SK-N-SH (cell line): ENCODE results near the gene HOMER2. TPM values are rescaled to one million over a fixed set of nuclear protein-coding genes. Genes with fewer than 3 reads are reported as not detected.

ENCODE experiments used
- CTCF ChIA-PET: fragments of 300-600, 350-600 bp; formaldehyde crosslinking; extraction: SDS; loops from one replicate; lab custom pipeline; 2021; lab: Yijun Ruan, JAX
- POLR2A ChIA-PET: fragments of 350-600 bp; sonication (Branson Sonifier 250); formaldehyde crosslinking; extraction: SDS; loops from one replicate; lab custom pipeline; 2020; ENCODE audit warnings: antibody characterized with exemption, inconsistent platforms; lab: Yijun Ruan, JAX
- DNase-seq: peaks from one replicate; pipeline ENCODE4 v3.0.0; 2012
- H2AFZ ChIP-seq: fragments of 200-600 bp; sonication (generic); 2 replicates; pipeline ENCODE4 v1.8.1; 2016; ENCODE audit warnings: antibody characterized with exemption, mild to moderate bottlenecking, low read depth
- H3F3A ChIP-seq: fragments of 200-600 bp; sonication (generic); replicated peaks from 2 replicates; pipeline ENCODE3; 2016; ENCODE audit warnings: antibody characterized with exemption, mild to moderate bottlenecking; ENCODE audit not compliant: insufficient read depth
- H3K27ac ChIP-seq, 2 experiments: fragments of 200-500 bp in 1 of 2; fragments of 200-600 bp in 1 of 2; sonication (Bioruptor generic) in 1 of 2; sonication (generic), shearing (Covaris generic) in 1 of 2; 2 replicates each; pipeline versions ENCODE4 v1.5.1 to v1.6.1; 2014 to 2016; ENCODE audit warnings: low read depth in 2 of 2, inconsistent platforms in 1 of 2, low read length in 1 of 2, mild to moderate bottlenecking in 1 of 2, mixed read lengths in 1 of 2
- H3K27me3 ChIP-seq: fragments of 200-600 bp; sonication (generic), shearing (Covaris generic); 2 replicates; pipeline ENCODE4 v1.6.1; 2016; ENCODE audit warnings: mixed run types; ENCODE audit not compliant: insufficient read depth
- H3K36me3 ChIP-seq, 2 experiments: fragments of 200-500 bp in 1 of 2; fragments of 200-600 bp in 1 of 2; sonication (Bioruptor generic) in 1 of 2; sonication (generic) in 1 of 2; replicated peaks in 1 of 2; 2 replicates each; pipeline versions ENCODE3 to v1.5.1; 2014 to 2016; ENCODE audit warnings: low read length in 1 of 2, mild to moderate bottlenecking in 1 of 2; ENCODE audit not compliant: insufficient read depth in 2 of 2, control insufficient read depth in 1 of 2
- H3K4me1 ChIP-seq, 2 experiments: fragments of 200-500 bp in 1 of 2; fragments of 200-600 bp in 1 of 2; sonication (Bioruptor generic) in 1 of 2; sonication (generic), shearing (Covaris generic) in 1 of 2; 2 replicates each; pipeline versions ENCODE4 v1.5.1 to v1.6.1; 2014 to 2016; ENCODE audit warnings: low read depth in 1 of 2, low read length in 1 of 2, mixed run types in 1 of 2; ENCODE audit not compliant: insufficient read depth in 2 of 2, control insufficient read depth in 1 of 2
- H3K4me2 ChIP-seq: fragments of 200-600 bp; sonication (generic), shearing (Covaris generic); 2 replicates; pipeline ENCODE4 v1.6.1; 2017; ENCODE audit warnings: mixed run types
- H3K4me3 ChIP-seq, 2 experiments: fragments of 200-500 bp in 1 of 2; fragments of 200-600 bp in 1 of 2; sonication (Bioruptor generic) in 1 of 2; sonication (generic), shearing (Covaris generic) in 1 of 2; 2 replicates each; pipeline versions ENCODE4 v1.5.1 to v1.8.1; 2014 to 2016; ENCODE audit warnings: low read depth in 2 of 2, inconsistent platforms in 1 of 2, low read length in 1 of 2, mild to moderate bottlenecking in 1 of 2, mixed read lengths in 1 of 2, moderate library complexity in 1 of 2
- H3K79me2 ChIP-seq: fragments of 200-600 bp; sonication (generic); 2 replicates; pipeline ENCODE4 v1.8.1; 2017; ENCODE audit warnings: mild to moderate bottlenecking; ENCODE audit not compliant: insufficient read depth
- H3K9ac ChIP-seq: fragments of 200-600 bp; sonication (generic); 2 replicates; pipeline ENCODE4 v1.6.1; 2017; ENCODE audit warnings: mixed run types
- H3K9me2 ChIP-seq: fragments of 200-600 bp; sonication (generic); 2 replicates; pipeline ENCODE4 v1.6.1; 2017; ENCODE audit warnings: mixed run types
- H3K9me3 ChIP-seq: fragments of 200-600 bp; sonication (generic); 2 replicates; pipeline ENCODE4 v1.6.1; 2017; ENCODE audit warnings: mixed run types, mild to moderate bottlenecking, moderate library complexity
- H4K20me1 ChIP-seq: fragments of 200-600 bp; sonication (generic); 2 replicates; pipeline ENCODE4 v1.6.1; 2017; ENCODE audit warnings: mild to moderate bottlenecking, mixed run types; ENCODE audit not compliant: insufficient read depth
- CHD2 ChIP-seq: fragments of 150-350 bp; IDR thresholded peaks from 2 replicates; pipeline ENCODE4 v1.6.1; 2018; ENCODE audit warnings: low read length; ENCODE audit not compliant: partially characterized antibody
- ELF1 ChIP-seq: IDR thresholded peaks from 2 replicates; pipeline ENCODE4 v1.4.0; 2012
- EP300 ChIP-seq, 2 experiments: IDR thresholded peaks; 2 replicates each; pipeline versions ENCODE4 v1.4.0 to v1.6.1; 2012; ENCODE audit warnings: borderline replicate concordance in 1 of 2, low read depth in 1 of 2, low read length in 1 of 2
- EZH2phosphoT487 ChIP-seq: fragments of 200-600 bp; sonication (generic); IDR thresholded peaks from 2 replicates; pipeline ENCODE4 v1.6.1; 2017; ENCODE audit warnings: low read depth, mixed run types, mild to moderate bottlenecking, antibody characterized with exemption, moderate library complexity, borderline replicate concordance
- FOSL2 ChIP-seq: IDR thresholded peaks from 2 replicates; pipeline ENCODE4 v1.4.0; 2012; ENCODE audit warnings: low read depth, mild to moderate bottlenecking, moderate library complexity, borderline replicate concordance
- FOXJ3 ChIP-seq: sonication (generic); formaldehyde crosslinking; IDR thresholded peaks from 2 replicates; pipeline ENCODE4 v1.5.1; 2020; ENCODE audit warnings: mild to moderate bottlenecking, missing genetic modification reagents
- GABPA ChIP-seq: IDR thresholded peaks from 2 replicates; pipeline ENCODE4 v1.4.0; 2012; ENCODE audit warnings: low read depth, mild to moderate bottlenecking
- GATA2 ChIP-seq: sonication (generic); formaldehyde crosslinking; IDR thresholded peaks from 2 replicates; pipeline ENCODE4 v1.5.0; 2020; ENCODE audit warnings: mild to moderate bottlenecking, missing genetic modification reagents
- SIN3A ChIP-seq: IDR thresholded peaks from 2 replicates; pipeline ENCODE4 v1.6.1; 2012; ENCODE audit warnings: low read depth, mild to moderate bottlenecking, low read length, moderate library complexity, borderline replicate concordance
- WGBS: methylation state at CpG from one replicate; pipeline ENCODE4 v1.1.6; 2017; ENCODE audit warnings: low lambda C conversion rate; 5-methylcytosine and 5-hydroxymethylcytosine counted together
- polyA plus RNA-seq, 3 experiments: library from polyadenylated mRNA; depleted of rRNA; stranded (reverse); fragments of >200 nt; gene quantifications; 2 replicates each; pipeline ENCODE4 v1.2.3, GENCODE V29; 2012
- TF ChIP-seq, protein P1 (sequence below): IDR thresholded peaks from 2 replicates; pipeline ENCODE4 v1.6.1; 2012; ENCODE audit warnings: mild to moderate bottlenecking, low read depth, low read length, moderate library complexity
- TF ChIP-seq, protein P2 (sequence below): fragments of 150-350 bp; IDR thresholded peaks from 2 replicates; pipeline ENCODE4 v1.6.1; 2017; ENCODE audit warnings: antibody characterized with exemption, low read length, low read depth, borderline replicate concordance
- TF ChIP-seq, protein P3 (sequence below): IDR thresholded peaks from 2 replicates; pipeline ENCODE4; 2012
- TF ChIP-seq, protein P4 (sequence below): fragments of 200-600 bp; sonication (generic); IDR thresholded peaks from 2 replicates; pipeline ENCODE4 v1.6.1; 2017; ENCODE audit warnings: antibody characterized with exemption, mild to moderate bottlenecking, moderate library complexity
- TF ChIP-seq, protein P5 (sequence below): IDR thresholded peaks from 2 replicates; pipeline ENCODE4 v1.4.0; 2012; ENCODE audit warnings: low read depth, borderline replicate concordance

Gene HOMER2
- polyA plus RNA-seq, 1 of the 3 experiments (the other 2 are of a cell fraction), result 7.3 TPM

DNA sequence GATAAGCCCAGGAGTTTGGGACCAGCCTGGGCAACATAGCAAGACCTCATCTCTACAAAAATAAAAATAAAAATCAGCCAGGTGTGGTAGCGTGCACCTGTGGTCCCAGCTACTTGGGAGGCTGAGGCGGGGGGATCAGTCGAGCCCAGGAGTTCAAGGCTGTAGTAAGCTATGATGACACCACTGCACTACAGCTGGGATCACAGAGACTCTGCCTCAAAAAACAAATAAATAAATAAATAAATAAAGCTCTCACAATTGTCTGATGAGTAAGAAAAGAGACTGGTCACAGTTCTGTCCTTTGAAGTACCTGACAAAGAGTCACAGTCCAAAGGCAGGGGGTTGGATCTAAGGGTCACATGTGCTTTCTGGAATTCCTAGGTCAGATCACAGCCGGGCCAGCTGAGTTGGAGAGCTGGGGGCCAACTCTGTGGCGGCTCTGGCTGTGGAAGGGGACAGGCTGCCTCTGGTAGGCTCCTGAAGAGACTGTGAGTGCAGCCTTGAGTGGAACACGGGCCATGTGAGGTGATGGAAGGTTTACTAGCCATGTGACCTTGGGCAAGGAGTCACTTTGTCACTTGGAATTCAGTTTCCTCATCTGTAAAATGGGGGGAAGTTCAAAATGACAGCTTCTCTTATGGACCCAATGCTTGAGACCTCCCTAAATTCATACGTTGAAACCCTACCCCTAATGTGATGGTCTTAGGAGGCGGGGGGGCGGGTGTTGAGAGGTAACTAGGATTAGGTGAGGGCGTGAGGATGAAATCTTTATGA, 95.9 kb downstream of the HOMER2 start (continued):
- TF ChIP-seq, protein P1, sequence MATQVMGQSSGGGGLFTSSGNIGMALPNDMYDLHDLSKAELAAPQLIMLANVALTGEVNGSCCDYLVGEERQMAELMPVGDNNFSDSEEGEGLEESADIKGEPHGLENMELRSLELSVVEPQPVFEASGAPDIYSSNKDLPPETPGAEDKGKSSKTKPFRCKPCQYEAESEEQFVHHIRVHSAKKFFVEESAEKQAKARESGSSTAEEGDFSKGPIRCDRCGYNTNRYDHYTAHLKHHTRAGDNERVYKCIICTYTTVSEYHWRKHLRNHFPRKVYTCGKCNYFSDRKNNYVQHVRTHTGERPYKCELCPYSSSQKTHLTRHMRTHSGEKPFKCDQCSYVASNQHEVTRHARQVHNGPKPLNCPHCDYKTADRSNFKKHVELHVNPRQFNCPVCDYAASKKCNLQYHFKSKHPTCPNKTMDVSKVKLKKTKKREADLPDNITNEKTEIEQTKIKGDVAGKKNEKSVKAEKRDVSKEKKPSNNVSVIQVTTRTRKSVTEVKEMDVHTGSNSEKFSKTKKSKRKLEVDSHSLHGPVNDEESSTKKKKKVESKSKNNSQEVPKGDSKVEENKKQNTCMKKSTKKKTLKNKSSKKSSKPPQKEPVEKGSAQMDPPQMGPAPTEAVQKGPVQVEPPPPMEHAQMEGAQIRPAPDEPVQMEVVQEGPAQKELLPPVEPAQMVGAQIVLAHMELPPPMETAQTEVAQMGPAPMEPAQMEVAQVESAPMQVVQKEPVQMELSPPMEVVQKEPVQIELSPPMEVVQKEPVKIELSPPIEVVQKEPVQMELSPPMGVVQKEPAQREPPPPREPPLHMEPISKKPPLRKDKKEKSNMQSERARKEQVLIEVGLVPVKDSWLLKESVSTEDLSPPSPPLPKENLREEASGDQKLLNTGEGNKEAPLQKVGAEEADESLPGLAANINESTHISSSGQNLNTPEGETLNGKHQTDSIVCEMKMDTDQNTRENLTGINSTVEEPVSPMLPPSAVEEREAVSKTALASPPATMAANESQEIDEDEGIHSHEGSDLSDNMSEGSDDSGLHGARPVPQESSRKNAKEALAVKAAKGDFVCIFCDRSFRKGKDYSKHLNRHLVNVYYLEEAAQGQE, result no peak
- TF ChIP-seq EZH2phosphoT487, result no peak
- TF ChIP-seq, protein P2, sequence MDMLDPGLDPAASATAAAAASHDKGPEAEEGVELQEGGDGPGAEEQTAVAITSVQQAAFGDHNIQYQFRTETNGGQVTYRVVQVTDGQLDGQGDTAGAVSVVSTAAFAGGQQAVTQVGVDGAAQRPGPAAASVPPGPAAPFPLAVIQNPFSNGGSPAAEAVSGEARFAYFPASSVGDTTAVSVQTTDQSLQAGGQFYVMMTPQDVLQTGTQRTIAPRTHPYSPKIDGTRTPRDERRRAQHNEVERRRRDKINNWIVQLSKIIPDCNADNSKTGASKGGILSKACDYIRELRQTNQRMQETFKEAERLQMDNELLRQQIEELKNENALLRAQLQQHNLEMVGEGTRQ, result no peak
- no peak for TF ChIP-seq GATA2
- no peak for TF ChIP-seq SIN3A
- TF ChIP-seq FOXJ3 (CRISPR knock-in tag), result no peak
- TF ChIP-seq ELF1, result no peak
- no peak for TF ChIP-seq GABPA
- no peak for TF ChIP-seq FOSL2
- TF ChIP-seq, protein P3, sequence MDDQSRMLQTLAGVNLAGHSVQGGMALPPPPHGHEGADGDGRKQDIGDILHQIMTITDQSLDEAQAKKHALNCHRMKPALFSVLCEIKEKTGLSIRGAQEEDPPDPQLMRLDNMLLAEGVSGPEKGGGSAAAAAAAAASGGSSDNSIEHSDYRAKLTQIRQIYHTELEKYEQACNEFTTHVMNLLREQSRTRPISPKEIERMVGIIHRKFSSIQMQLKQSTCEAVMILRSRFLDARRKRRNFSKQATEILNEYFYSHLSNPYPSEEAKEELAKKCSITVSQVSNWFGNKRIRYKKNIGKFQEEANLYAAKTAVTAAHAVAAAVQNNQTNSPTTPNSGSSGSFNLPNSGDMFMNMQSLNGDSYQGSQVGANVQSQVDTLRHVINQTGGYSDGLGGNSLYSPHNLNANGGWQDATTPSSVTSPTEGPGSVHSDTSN, result no peak

DNA sequence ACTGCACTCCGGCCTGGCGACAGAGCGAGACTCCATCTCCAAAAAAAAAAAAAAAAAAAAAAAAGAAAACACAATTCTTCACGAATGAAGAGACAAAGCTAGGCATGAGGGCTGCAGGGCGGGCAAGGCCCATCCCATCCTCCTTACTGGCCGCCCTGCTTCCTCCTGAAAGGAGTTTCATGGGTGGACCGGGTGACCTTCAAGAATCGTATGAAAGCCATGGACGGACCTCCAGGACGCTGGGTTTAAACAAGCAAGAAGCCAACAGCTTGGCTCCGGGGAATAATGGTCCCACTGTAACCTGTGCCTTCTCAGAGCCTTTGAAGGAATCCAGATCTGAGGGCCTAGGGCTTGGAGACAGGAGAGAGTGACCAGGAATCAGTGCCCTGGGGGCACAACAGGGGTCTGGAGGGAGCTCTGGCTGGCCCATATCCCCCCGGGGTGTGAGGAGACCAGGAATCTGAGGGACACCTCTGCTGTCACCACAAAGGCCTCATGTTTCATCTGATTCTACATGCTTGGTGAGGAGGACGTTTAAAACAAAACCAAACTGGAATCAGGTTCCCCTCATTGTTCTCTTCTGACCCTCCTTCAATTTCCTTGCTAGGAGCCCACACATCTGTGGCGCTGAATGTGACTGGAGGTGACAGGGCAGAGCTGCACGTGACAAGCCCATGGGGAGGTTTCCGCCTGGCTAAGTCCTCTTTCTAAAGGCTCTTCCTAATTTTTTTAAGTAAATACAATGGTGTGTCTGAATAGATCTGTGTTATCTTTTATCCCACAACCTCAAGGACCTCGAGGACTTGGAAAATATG, 97.0 kb downstream of the HOMER2 start:
- Histone ChIP-seq H3K79me2 (no peaks in the 10 kb centered on the region), H3K4me3 (no peak overlapping the region), H3K36me3 (no peaks in the 10 kb centered on the region), H3F3A (peaks cover 8% of the 10 kb centered on the region), H3K4me1 (peaks cover 4 to 10% of the 10 kb centered on the region in 2 experiments; a peak in 3 of 4 replicates), H3K4me2 (peak overlapping the region; percentile 53), H3K9me2 (no peaks in the 10 kb centered on the region), H3K27ac (no peak overlapping the region), H3K9me3 (no peaks in the 10 kb centered on the region), H3K27me3 (no peaks in the 10 kb centered on the region), H4K20me1 (no peaks in the 10 kb centered on the region), H2AFZ (no peak overlapping the region), H3K9ac (no peak overlapping the region)
- ChIA-PET POLR2A (no interaction called here), CTCF (interaction anchor here (0.5 to 1.0 kb wide), 3 partner anchors 20 to 176 kb away, joined by 3 read pairs; no protein-coding TSS in a partner anchor)
- DNase-seq, result no peak
- WGBS, result 85% methylated on average over 16 of the region's 17 CpGs
- TF ChIP-seq EP300 (IDR thresholded peaks at IDR 0.05; ENCODE audit: borderline replicate concordance in 1 of 2, low read depth in 1 of 2, low read length in 1 of 2), result no peak
- no peak for TF ChIP-seq GABPA
- TF ChIP-seq, protein P4, sequence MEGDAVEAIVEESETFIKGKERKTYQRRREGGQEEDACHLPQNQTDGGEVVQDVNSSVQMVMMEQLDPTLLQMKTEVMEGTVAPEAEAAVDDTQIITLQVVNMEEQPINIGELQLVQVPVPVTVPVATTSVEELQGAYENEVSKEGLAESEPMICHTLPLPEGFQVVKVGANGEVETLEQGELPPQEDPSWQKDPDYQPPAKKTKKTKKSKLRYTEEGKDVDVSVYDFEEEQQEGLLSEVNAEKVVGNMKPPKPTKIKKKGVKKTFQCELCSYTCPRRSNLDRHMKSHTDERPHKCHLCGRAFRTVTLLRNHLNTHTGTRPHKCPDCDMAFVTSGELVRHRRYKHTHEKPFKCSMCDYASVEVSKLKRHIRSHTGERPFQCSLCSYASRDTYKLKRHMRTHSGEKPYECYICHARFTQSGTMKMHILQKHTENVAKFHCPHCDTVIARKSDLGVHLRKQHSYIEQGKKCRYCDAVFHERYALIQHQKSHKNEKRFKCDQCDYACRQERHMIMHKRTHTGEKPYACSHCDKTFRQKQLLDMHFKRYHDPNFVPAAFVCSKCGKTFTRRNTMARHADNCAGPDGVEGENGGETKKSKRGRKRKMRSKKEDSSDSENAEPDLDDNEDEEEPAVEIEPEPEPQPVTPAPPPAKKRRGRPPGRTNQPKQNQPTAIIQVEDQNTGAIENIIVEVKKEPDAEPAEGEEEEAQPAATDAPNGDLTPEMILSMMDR, result no peak
- TF ChIP-seq, protein P2, result no peak
- no peak for TF ChIP-seq GATA2
- TF ChIP-seq, protein P5, sequence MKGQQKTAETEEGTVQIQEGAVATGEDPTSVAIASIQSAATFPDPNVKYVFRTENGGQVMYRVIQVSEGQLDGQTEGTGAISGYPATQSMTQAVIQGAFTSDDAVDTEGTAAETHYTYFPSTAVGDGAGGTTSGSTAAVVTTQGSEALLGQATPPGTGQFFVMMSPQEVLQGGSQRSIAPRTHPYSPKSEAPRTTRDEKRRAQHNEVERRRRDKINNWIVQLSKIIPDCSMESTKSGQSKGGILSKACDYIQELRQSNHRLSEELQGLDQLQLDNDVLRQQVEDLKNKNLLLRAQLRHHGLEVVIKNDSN, result no peak
- TF ChIP-seq, protein P3, result no peak
- TF ChIP-seq CHD2, result no peak
